B cell (primary cell): Measurements from ENCODE around the gene KLHL17. TPM values are rescaled to one million over a fixed set of nuclear protein-coding genes. Genes with fewer than 3 reads are reported as not detected.
A peak's percentile ranks its signal among the peaks of the same experiment; 100 is the strongest.
"Not testable (repeated sequence)": the region's sequence is repeated elsewhere in the genome, so short reads cannot be mapped to it uniquely, and the experiment has no call there.

Experiments used
- ATAC-seq: fragments of 200-7000 bp; cut with Tn5 transposase; one replicate; pipeline ENCODE4 v1.10.0; 2021; ENCODE audit warnings: low read depth, mild to moderate bottlenecking, moderate number of reproducible peaks, moderate library complexity
- CTCF ChIA-PET: fragments of 350-600 bp; sonication (Branson Sonifier 250); formaldehyde crosslinking; loops from one replicate; lab custom pipeline; 2021; ENCODE audit warnings: antibody characterized with exemption, inconsistent platforms; lab: Charles Lee
- POLR2A ChIA-PET: fragments of 350-600 bp; sonication (Branson Sonifier 250); formaldehyde crosslinking; loops from one replicate; lab custom pipeline; 2021; ENCODE audit warnings: antibody characterized with exemption; lab: Charles Lee
- DNase-seq: peaks from one replicate; pipeline ENCODE4 v3.0.0; 2013
- H2AFZ ChIP-seq: 2 replicates; pipeline ENCODE4 v1.6.1; 2012; ENCODE audit warnings: mild to moderate bottlenecking, low read depth, low read length; ENCODE audit not compliant: insufficient read depth, poor library complexity, severe bottlenecking
- H3K27ac ChIP-seq, 2 donors: 1 replicate in 1 of 2; 2 replicates in 1 of 2; pipeline ENCODE4 v1.5.1; 2012 to 2013; ENCODE audit warnings: low read length in 2 of 2, mild to moderate bottlenecking in 2 of 2, moderate library complexity in 1 of 2
- H3K27me3 ChIP-seq, 4 experiments: fragments of 200-600 bp in 1 of 4; sonication (generic) in 1 of 4; replicated peaks in 1 of 4; 1 replicate in 2 of 4; 2 replicates in 2 of 4; pipeline versions ENCODE4 v1.6.1 to v1.7.0; 2013 to 2016; ENCODE audit warnings: low read length in 3 of 4, mild to moderate bottlenecking in 2 of 4, mixed read lengths in 1 of 4, moderate library complexity in 1 of 4; ENCODE audit not compliant: insufficient read depth in 4 of 4, control insufficient read depth in 3 of 4; ENCODE audit errors: control extremely low read depth in 1 of 4
- H3K36me3 ChIP-seq, 2 experiments: replicated peaks in 1 of 2; 1 replicate in 1 of 2; 2 replicates in 1 of 2; pipeline versions ENCODE4 v1.6.1 to v1.7.1; 2013; ENCODE audit warnings: low read length in 1 of 2; ENCODE audit not compliant: insufficient read depth in 2 of 2, control insufficient read depth in 1 of 2; ENCODE audit errors: control extremely low read depth in 1 of 2, extremely low read depth in 1 of 2
- H3K4me1 ChIP-seq, 2 donors: fragments of 200-600 bp in 1 of 2; sonication (generic) in 1 of 2; 1 replicate in 1 of 2; 2 replicates in 1 of 2; pipeline versions ENCODE4 v1.5.1 to v1.6.1; 2013 to 2017; ENCODE audit warnings: low read length in 2 of 2; ENCODE audit not compliant: control insufficient read depth in 2 of 2, insufficient read depth in 2 of 2
- H3K4me2 ChIP-seq: replicated peaks from 2 replicates; pipeline ENCODE3; 2012; ENCODE audit warnings: mild to moderate bottlenecking, low read depth, low read length; ENCODE audit not compliant: poor library complexity, severe bottlenecking
- H3K4me3 ChIP-seq, 5 experiments: fragments of 200-600 bp in 1 of 5; sonication (generic) in 1 of 5; 1 replicate in 3 of 5; 2 replicates in 2 of 5; pipeline versions ENCODE4 v1.5.1 to v1.7.0; 2011 to 2016; ENCODE audit warnings: low read length in 4 of 5, mild to moderate bottlenecking in 4 of 5, low read depth in 2 of 5, control low read depth in 1 of 5, moderate library complexity in 1 of 5; ENCODE audit not compliant: insufficient read depth in 1 of 5; ENCODE audit errors: control extremely low read depth in 1 of 5, extremely low read depth in 1 of 5
- H3K79me2 ChIP-seq: fragments of 200-600 bp; sonication (generic); one replicate; pipeline ENCODE4 v1.6.0; 2016; ENCODE audit warnings: low read length; ENCODE audit not compliant: control insufficient read depth, insufficient read depth
- H3K9ac ChIP-seq: fragments of 200-600 bp; sonication (generic); 2 replicates; pipeline ENCODE4 v1.6.1; 2017; ENCODE audit warnings: mild to moderate bottlenecking, low read length, moderate library complexity
- H3K9me3 ChIP-seq, 3 donors: one replicate each; pipeline versions ENCODE4 v1.6.1 to v1.7.1; 2013; ENCODE audit warnings: low read length in 2 of 3; ENCODE audit not compliant: control insufficient read depth in 2 of 3, insufficient read depth in 1 of 3; ENCODE audit errors: control extremely low read depth in 1 of 3
- H4K20me1 ChIP-seq: 2 replicates; pipeline ENCODE4 v1.6.0; 2012; ENCODE audit warnings: mild to moderate bottlenecking, low read length; ENCODE audit not compliant: insufficient read depth, control insufficient read depth, poor library complexity, severe bottlenecking
- H3K27ac Mint-ChIP-seq: one replicate; pipeline ENCODE4 v1.8.0; 2021; ENCODE audit warnings: mixed read lengths
- H3K27me3 Mint-ChIP-seq: one replicate; pipeline ENCODE4 v1.8.0; 2021; ENCODE audit warnings: mixed read lengths
- H3K4me1 Mint-ChIP-seq: one replicate; pipeline ENCODE4 v1.8.0; 2021; ENCODE audit warnings: mixed read lengths
- H3K4me3 Mint-ChIP-seq: one replicate; pipeline ENCODE4 v1.8.0; 2021; ENCODE audit warnings: mixed read lengths
- H3K9me3 Mint-ChIP-seq: one replicate; pipeline ENCODE4 v1.8.0; 2022; ENCODE audit warnings: mixed read lengths; ENCODE audit not compliant: insufficient read depth
- EZH2 ChIP-seq: IDR thresholded peaks from 2 replicates; pipeline ENCODE4 v1.6.1; 2012; ENCODE audit warnings: borderline replicate concordance, low read depth, mild to moderate bottlenecking, moderate library complexity, low read length; ENCODE audit not compliant: insufficient read depth, poor library complexity, severe bottlenecking
- WGBS: methylation state at CpG from one replicate; pipeline ENCODE4 v1.1.5; 2013; ENCODE audit warnings: missing lambda C conversion rate; ENCODE audit not compliant: insufficient coverage; 5-methylcytosine and 5-hydroxymethylcytosine counted together
- intact Hi-C: fragments of 100-400 bp; cut with micrococcal nuclease; formaldehyde crosslinking; loops from one replicate; pipeline ENCODE4 v1.10.0; 2022
- polyA plus RNA-seq: library from polyadenylated mRNA; depleted of rRNA; stranded (reverse); fragments of >200 nt; gene quantifications from 2 replicates; pipeline ENCODE4 v1.2.3, GENCODE V29; 2012
- total RNA-seq, 2 donors: library from RNA; stranded (reverse); fragments of 120-200 nt in 1 of 2; gene quantifications; 1 replicate in 1 of 2; 2 replicates in 1 of 2; pipeline versions ENCODE4 v1.2.3 to v1.2.4, GENCODE V29; 2013 to 2022
- TF ChIP-seq, protein P1 (sequence below): fragments of 200-600 bp; IDR thresholded peaks from one replicate; pipeline ENCODE4 v1.8.0; 2022; ENCODE audit warnings: antibody characterized with exemption, mild to moderate bottlenecking

Gene KLHL17
- total and polyA plus RNA-seq, 2 donors (not counting 1 experiment from before 2014, with no cell fraction given) = 30.1 to 57.5 TPM

DNA sequence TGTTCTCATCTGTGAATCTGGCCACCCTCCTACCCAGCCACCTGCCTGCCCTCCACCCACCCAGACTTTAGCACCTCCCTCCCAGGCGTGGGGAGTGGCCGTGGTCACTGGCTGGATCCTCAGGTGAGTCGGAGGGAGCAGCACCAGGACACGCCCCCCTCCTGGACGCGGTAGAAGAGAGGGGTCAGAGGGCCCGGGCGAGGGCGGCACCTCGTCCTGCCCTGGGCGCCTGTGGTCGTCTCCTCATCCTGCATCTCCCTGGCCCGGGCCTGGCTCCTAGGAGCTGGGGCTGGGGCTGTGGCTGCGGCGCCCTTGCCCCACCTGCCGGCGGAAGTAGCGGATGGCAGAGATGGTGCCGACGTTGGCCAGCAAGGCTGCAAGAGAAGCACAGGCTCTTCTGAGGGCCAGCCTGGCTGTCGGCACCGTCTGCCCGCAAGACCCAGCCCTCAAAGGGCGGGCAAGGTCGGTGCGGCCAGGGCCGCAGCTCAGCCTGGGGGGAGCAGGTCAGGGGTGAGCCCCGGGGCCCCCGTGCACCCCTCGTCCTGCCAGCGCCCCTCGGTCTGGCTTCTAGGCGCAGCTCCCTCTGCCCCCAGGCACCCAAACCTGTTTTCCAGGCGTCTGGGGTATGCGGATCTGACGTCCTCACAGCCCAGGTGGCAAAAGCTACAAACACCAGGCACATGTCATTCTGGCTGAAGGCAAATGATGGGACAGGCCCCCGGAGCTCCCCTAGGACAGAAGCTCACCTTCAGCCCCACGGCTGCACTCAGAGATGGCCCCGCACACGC, 15.7 kb downstream of the KLHL17 start:
- Histone ChIP-seq H3K27ac (no peak overlapping the region), H3K36me3 (no peaks in the 10 kb centered on the region), H3K9me3 (peaks cover 0 to 17% (median 0%) of the 10 kb centered on the region in 3 donors), H3K4me2 (peak overlapping the region; percentile 66), H3K4me1 (peaks cover 10% of the 10 kb centered on the region in 2 donors), H3K4me3 (peak overlapping the region in 3 of 5 experiments; percentile 19 to 36 (median 23)), H4K20me1 (no peaks in the 10 kb centered on the region), H3K9ac (no peak overlapping the region), H2AFZ (peak overlapping the region; percentile 38), H3K27me3 (peaks cover 0 to 55% (median 14%) of the 10 kb centered on the region in 4 experiments), H3K79me2 (no peaks in the 10 kb centered on the region)
- intact Hi-C loops = loop anchor here (1.0 kb wide), 1 partner anchor 107 kb away; no protein-coding TSS in a partner anchor
- 1% methylated on average over 36 of the region's 40 CpGs for WGBS
- Mint-ChIP-seq H3K4me3 (peak overlapping the region; percentile 37), H3K9me3 (no peaks in the 10 kb centered on the region), H3K27ac (no peak overlapping the region), H3K4me1 (peaks cover 7% of the 10 kb centered on the region), H3K27me3 (peaks cover 21% of the 10 kb centered on the region)
- POLR2A ChIA-PET = interaction anchor here (1.5 kb wide), 1 partner anchor 17 kb away, joined by 5 read pairs; the partner anchor contains the start of gene NOC2L
- TF ChIP-seq, protein P1, sequence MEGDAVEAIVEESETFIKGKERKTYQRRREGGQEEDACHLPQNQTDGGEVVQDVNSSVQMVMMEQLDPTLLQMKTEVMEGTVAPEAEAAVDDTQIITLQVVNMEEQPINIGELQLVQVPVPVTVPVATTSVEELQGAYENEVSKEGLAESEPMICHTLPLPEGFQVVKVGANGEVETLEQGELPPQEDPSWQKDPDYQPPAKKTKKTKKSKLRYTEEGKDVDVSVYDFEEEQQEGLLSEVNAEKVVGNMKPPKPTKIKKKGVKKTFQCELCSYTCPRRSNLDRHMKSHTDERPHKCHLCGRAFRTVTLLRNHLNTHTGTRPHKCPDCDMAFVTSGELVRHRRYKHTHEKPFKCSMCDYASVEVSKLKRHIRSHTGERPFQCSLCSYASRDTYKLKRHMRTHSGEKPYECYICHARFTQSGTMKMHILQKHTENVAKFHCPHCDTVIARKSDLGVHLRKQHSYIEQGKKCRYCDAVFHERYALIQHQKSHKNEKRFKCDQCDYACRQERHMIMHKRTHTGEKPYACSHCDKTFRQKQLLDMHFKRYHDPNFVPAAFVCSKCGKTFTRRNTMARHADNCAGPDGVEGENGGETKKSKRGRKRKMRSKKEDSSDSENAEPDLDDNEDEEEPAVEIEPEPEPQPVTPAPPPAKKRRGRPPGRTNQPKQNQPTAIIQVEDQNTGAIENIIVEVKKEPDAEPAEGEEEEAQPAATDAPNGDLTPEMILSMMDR = peak; percentile 75
- no peak for TF ChIP-seq EZH2
- DNase-seq (peak; percentile 78), ATAC-seq (peak; percentile 88)
- CTCF ChIA-PET = interaction anchor here (0.6 to 1.5 kb wide), 6 partner anchors 9 to 197 kb away, joined by 3 to 18 read pairs (median 4); partner anchors contain the start of gene PLEKHN1

- H2AFZ ChIP-seq, H3K4me2 ChIP-seq, POLR2A ChIA-PET, H3K9ac ChIP-seq, H3K27ac ChIP-seq, H3K36me3 ChIP-seq, DNase-seq, ATAC-seq, H3K9me3 Mint-ChIP-seq, H3K79me2 ChIP-seq, H3K4me1 Mint-ChIP-seq, H3K27ac Mint-ChIP-seq, H4K20me1 ChIP-seq, H3K4me3 Mint-ChIP-seq, H3K4me3 ChIP-seq: not testable (repeated sequence)
- peaks cover 0 to 17% (median 0%) of the 10 kb centered on the region in 3 donors for H3K9me3 ChIP-seq
- peaks cover 0 to 49% (median 13%) of the 10 kb centered on the region in 4 experiments for H3K27me3 ChIP-seq
- WGBS = no CpG with 5 or more reads among the region's 39 CpGs
- intact Hi-C loops = loop anchor here (1.0 kb wide), 1 partner anchor 107 kb away; no protein-coding TSS in a partner anchor
- CTCF ChIA-PET = interaction anchor here (1.1 to 1.5 kb wide), 4 partner anchors 54 to 198 kb away, joined by 3 to 18 read pairs (median 6); no protein-coding TSS in a partner anchor
- peaks cover 21% of the 10 kb centered on the region for H3K27me3 Mint-ChIP-seq
- peaks cover 10% of the 10 kb centered on the region in 2 donors for H3K4me1 ChIP-seq
These were observed 16.4 kb downstream of the KLHL17 start for GRCh38 chr1:976791-977190.
